GM19395 (cell line): ENCODE measurements around the gene CHN2.

ENCODE experiments used
- ATAC-seq: cut with Tn5 transposase; IDR thresholded peaks from one replicate; pipeline ENCODE4 v1.9.1; 2021; ENCODE audit warnings: mild to moderate bottlenecking, moderate library complexity; ENCODE audit not compliant: unreplicated experiment

Gene CHN2

GRCh38 chr7:29217113-29217512 is 22.5 kb downstream of the CHN2 start:
- ATAC-seq: no peak

DNA sequence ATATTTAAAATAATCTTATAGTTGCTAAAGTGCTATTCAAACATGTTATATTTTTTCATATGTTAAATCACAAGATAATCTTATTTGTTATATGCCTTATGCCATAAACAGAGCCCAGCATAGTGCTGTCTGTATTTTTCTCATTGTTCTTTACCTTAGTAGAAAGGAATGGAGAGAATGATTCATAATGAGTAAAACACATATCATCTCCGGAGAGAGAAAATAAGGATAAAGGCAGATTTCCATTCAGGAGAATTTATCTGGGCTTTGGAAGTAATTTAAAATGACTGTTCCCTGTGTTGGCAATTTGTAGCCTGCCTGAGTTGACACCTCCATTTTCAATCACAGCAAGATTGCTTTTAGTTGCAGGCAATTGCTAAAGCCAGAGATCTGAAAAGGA is 30.2 kb downstream of the CHN2 start:
- no peak for ATAC-seq

DNA sequence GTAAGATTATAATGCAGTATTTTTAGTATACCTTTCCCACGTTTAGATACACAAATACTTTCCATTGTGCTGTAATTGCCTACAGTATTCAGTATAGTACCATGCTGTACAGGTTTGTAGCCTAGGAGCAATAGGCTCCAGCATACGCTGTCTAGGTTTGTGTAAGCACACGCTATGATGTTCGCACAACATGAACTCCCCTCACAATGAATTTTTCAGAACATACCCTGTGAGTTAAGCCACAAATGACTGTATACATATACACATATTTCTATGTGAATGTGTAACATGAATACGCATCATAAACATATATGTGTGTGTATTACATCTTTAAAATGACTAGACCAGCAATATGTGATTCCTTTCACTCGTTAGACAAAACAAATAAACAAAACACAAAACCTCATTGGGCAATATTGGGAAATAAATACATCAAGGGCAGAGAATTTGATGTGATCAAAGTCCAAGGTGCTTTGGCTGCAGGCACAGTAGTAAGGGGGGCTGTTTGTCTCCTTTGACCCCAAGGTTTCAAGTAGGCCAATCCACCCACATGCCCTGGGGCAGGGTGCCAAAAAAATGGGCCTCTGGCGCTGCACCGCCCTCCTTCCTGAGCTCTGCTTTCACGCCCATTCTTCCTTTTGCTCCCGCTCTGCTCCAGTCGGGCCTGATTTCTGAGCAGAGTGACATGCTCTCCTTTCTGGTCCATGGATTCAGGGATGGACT is 33.9 kb downstream of the CHN2 start:
- ATAC-seq: no peak

GRCh38 chr7:29229066-29229465 is 34.5 kb downstream of the CHN2 start:
- no peak for ATAC-seq

GRCh38 chr7:29229946-29230345 is 35.4 kb downstream of the CHN2 start:
- no peak for ATAC-seq

DNA sequence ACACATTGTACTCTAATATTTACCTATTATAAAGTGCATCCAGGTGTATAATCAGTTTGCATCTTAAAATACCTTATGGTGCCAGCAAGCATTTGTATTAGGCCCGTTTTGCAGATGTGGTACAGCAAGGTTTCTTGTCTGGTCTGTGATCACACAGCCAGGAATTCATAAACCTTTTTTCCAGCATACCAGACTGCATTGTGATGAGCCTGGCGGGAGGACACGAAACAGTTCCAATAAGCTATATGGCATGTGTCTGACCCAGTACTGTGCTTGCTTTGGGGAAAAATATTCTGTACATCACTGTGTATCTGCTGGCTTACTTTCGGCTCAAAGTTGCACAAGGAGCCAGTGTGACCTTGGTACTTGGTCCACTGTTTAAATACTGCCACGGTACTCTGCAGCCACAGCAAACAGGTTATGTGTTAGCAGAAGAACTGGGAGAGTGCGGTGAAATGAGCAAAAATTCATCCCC is 36.3 kb downstream of the CHN2 start:
- no peak for ATAC-seq

- ATAC-seq: no peak
These were observed 37.2 kb downstream of the CHN2 start for GRCh38 chr7:29231671-29232232.

DNA sequence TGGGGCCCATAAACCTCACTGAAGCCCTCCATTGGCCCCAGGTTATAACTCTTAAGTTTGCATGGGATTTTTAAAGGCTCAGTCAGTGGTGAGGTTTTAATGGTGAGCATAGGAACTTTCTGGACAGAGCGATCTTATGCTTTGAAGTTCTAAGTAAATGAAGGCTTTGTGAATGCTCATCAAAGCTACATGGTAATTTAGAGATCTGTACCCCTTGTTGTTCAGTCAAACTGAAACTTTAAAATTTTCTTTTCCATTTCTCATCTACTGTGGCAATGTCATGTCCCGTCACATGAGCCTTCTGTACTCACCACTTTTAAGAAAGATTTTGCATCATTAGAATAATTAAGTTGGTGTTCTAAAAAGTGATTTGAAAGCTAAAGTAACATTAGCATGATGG is 39.9 kb downstream of the CHN2 start:
- no peak for ATAC-seq

GRCh38 chr7:29236071-29236580 is 41.6 kb downstream of the CHN2 start:
- no peak for ATAC-seq

- ATAC-seq: no peak
These were observed 42.1 kb downstream of the CHN2 start for GRCh38 chr7:29236649-29237048.

- ATAC-seq: no peak
These were observed 42.9 kb downstream of the CHN2 start for GRCh38 chr7:29237489-29237888.

GRCh38 chr7:29239638-29240037 is 45.1 kb downstream of the CHN2 start:
- ATAC-seq: no peak

DNA sequence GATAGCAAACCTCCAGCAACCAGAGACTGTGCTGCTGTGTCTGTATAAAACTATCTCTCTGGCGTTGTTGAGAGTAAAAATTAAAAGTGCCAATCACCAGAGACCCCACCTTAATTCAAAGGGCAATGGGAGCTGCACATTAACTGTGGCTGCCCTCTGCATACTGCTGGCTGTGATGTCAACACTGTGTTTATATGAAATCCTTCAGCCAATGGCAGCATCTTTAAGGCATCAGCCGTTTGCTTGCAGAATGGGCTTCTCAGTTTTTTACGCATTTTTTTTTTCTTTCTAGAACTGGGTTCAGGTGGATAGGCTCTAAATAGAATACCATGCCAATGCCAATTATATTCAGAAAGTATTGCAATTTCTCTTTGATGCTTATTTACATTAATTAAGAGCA is 47.7 kb downstream of the CHN2 start:
- no peak for ATAC-seq

GRCh38 chr7:29243910-29244655 is 49.5 kb downstream of the CHN2 start:
- no peak for ATAC-seq

DNA sequence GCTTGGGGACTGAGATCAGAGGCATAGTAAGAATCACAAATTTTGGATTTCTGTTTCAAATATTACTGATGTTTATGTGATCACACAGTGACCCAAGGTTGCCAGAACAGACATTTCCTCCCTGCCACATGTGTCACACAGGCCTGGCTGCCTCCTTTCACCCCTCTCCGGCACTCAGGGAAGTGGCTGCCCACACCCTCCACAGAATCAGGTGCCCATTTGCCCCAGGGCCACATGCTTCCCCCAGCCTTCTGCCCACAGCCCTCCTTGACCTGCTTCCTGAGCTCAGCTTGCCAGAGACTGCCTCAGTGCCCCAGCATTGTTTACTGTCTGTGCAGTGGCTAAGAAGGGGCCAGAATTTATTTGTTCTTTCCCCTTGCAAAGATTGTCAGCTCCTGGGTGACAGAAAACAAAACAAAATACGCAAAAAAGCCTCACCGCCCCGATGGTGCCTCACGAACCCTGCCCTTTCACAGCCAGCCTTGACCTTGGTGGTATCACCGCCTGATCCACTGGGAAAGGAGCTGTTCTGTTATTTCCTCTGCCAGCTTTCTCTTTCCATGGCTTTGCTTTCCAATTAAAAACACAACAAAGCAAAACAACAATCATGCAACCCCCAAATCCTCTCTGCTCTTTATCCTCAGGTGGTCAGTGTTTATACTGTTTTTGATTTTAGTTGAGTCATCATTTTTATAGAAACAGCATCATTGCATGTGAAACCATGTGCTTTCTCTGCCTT is 52.8 kb downstream of the CHN2 start:
- ATAC-seq: no peak

DNA sequence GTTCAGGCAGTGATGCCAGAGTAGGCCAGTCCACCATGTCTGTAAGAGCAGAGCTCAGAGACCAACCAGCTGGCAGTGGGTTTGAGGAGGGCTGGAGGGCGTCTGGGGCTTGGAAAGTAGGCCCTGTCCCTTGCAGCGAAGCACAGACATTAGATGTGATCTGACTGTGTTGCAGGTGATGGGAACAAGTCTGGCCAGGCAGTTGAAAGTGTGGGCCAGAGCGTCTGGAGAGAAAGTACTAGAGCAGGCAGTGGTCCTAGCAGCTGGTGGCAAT is 53.3 kb downstream of the CHN2 start:
- ATAC-seq: no peak

GRCh38 chr7:29248713-29249382 is 54.3 kb downstream of the CHN2 start:
- no peak for ATAC-seq

- ATAC-seq: no peak
These were observed 54.8 kb downstream of the CHN2 start for GRCh38 chr7:29249383-29249750.

- ATAC-seq: no peak
These were observed 55.3 kb downstream of the CHN2 start for GRCh38 chr7:29249860-29250259.

DNA sequence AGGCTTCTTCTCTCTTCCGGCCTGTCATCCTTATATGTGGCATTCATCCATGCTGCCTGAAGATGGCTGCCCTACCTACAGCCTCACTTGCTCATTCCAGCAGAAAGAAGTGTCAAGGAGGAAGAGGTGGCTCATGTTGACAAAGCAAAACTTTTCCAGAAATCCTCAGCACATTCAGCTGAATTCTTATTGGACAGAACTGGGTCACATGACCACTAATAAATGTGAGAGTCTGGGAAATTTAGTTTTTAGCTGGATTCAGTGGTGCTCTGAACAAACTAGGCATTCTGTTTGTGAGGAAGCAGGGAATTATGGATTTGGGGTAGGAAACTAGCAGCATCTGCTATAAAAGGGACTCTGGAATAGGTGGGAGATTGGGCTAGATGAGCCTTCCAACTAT is 58.6 kb downstream of the CHN2 start:
- ATAC-seq: no peak

GRCh38 chr7:29254591-29254990 is 60.0 kb downstream of the CHN2 start:
- ATAC-seq: no peak
